Measurements from ENCODE around the gene PRKCE.

The PRKCE gene

GRCh38 chr2:46229134-46230063 is 577.9 kb downstream of the PRKCE start:
- DNase-seq (ENCODE audit: low spot score), result no peak

GRCh38 chr2:46230115-46230571 is 578.7 kb downstream of the PRKCE start:
- DNase-seq (ENCODE audit: low spot score), result peak; percentile 20

GRCh38 chr2:46230677-46231425 is 579.4 kb downstream of the PRKCE start:
- no peak for DNase-seq (ENCODE audit: low spot score)

GRCh38 chr2:46231721-46232120 is 580.2 kb downstream of the PRKCE start:
- no peak for DNase-seq (ENCODE audit: low spot score)

GRCh38 chr2:46232860-46233259 is 581.4 kb downstream of the PRKCE start:
- peak; percentile 47 for DNase-seq (ENCODE audit: low spot score)

- no peak for DNase-seq (ENCODE audit: low spot score)
These were observed 584.8 kb downstream of the PRKCE start for GRCh38 chr2:46236006-46236875.

- no peak for DNase-seq (ENCODE audit: low spot score)
These were observed 585.7 kb downstream of the PRKCE start for GRCh38 chr2:46236876-46237859.
